ENCODE measurements around the gene PHAF1. TPM values are rescaled to one million over a fixed set of nuclear protein-coding genes. Genes with fewer than 3 reads are reported as not detected.

PHAF1 gene
- total and polyA plus RNA-seq, 12 donors, result 9.0 to 27.4 (median 14.0) TPM

GRCh38 chr16:67098599-67098998, 11.1 kb upstream of the PHAF1 start:
- H3K4me3 ChIP-seq, result no peak overlapping the region
- H3K36me3 ChIP-seq (replicated peaks in 1 of 2), result peaks cover 0 to 7% of the 10 kb centered on the region in 2 donors
- H3K9me3 ChIP-seq (replicated peaks in 1 of 3), result no peaks in the 10 kb centered on the region
- no peak for DNase-seq
- H3K4me1 ChIP-seq (replicated peaks in 1 of 2), result no peaks in the 10 kb centered on the region
- H3K27ac ChIP-seq, result no peak overlapping the region
- H3K27me3 ChIP-seq, result no peaks in the 10 kb centered on the region
- TF ChIP-seq CTCF (IDR thresholded peaks at IDR 0.05) (no peak), POLR2A (IDR thresholded peaks at IDR 0.05) (no peak)
- intact Hi-C loops (cut with DNase I), result no loop called here
- 84 to 90% (median 90%) methylated on average over 2 of the region's 2 CpGs for WGBS, 4 donors

GRCh38 chr16:67100569-67101310, 9.0 kb upstream of the PHAF1 start:
- intact Hi-C loops (cut with DNase I), result loop anchor here in 1 of 2 donors (5.0 kb wide), 1 partner anchor 123 kb away; no protein-coding TSS in a partner anchor

GRCh38 chr16:67101311-67102082, 8.2 kb upstream of the PHAF1 start:
- TF ChIP-seq POLR2A (IDR thresholded peaks at IDR 0.05) (no peak), CTCF (IDR thresholded peaks at IDR 0.05) (no peak)
- Histone ChIP-seq H3K4me3 (no peak overlapping the region), H3K4me1 (replicated peaks in 1 of 2) (no peaks in the 10 kb centered on the region), H3K27me3 (no peaks in the 10 kb centered on the region), H3K9me3 (replicated peaks in 1 of 3) (no peaks in the 10 kb centered on the region), H3K27ac (no peak overlapping the region), H3K36me3 (replicated peaks in 1 of 2) (peaks cover 0 to 7% of the 10 kb centered on the region in 2 donors)
- 87 to 94% (median 93%) methylated on average over 4 of the region's 4 CpGs for WGBS, 4 donors
- no peak for DNase-seq
- intact Hi-C loops (cut with DNase I), result loop anchor here in 1 of 2 donors (5.0 kb wide), 1 partner anchor 124 kb away; no protein-coding TSS in a partner anchor

More at GRCh38 chr16:67100569-67101310, 9.0 kb upstream of the PHAF1 start:
- no peaks in the 10 kb centered on the region for H3K4me1 ChIP-seq (replicated peaks in 1 of 2)
- no peaks in the 10 kb centered on the region for H3K9me3 ChIP-seq (replicated peaks in 1 of 3)
- no peak overlapping the region for H3K4me3 ChIP-seq
- no peak overlapping the region for H3K27ac ChIP-seq
- no peaks in the 10 kb centered on the region for H3K27me3 ChIP-seq
- TF ChIP-seq CTCF (IDR thresholded peaks at IDR 0.05) (peak in 4 of 6 experiments; percentile 13 to 35 (median 30)), POLR2A (IDR thresholded peaks at IDR 0.05) (no peak)
- DNase-seq, result no peak
- WGBS, 4 donors, result 94 to 100% (median 96%) methylated on average over 1 of the region's 1 CpG
- peaks cover 0 to 7% of the 10 kb centered on the region in 2 donors for H3K36me3 ChIP-seq (replicated peaks in 1 of 2)

GRCh38 chr16:67104061-67104460, 5.7 kb upstream of the PHAF1 start:
- WGBS, 4 donors, result 43 to 49% (median 45%) methylated on average over 4 of the region's 4 CpGs

More at GRCh38 chr16:67104061-67104460, 5.7 kb upstream of the PHAF1 start:
- TF ChIP-seq CTCF (IDR thresholded peaks at IDR 0.05) (peak in 5 of 6 experiments; percentile 22 to 47 (median 34)), POLR2A (IDR thresholded peaks at IDR 0.05) (no peak)
- intact Hi-C loops (cut with DNase I), result loop anchor here in 1 of 2 donors (5.0 kb wide), 1 partner anchor 127 kb away; no protein-coding TSS in a partner anchor
- H3K4me3 ChIP-seq, result no peak overlapping the region
- H3K9me3 ChIP-seq (replicated peaks in 1 of 3), result no peaks in the 10 kb centered on the region
- H3K27me3 ChIP-seq, result no peaks in the 10 kb centered on the region
- H3K4me1 ChIP-seq (replicated peaks in 1 of 2), result peaks cover under 1 to 1% of the 10 kb centered on the region in 2 donors
- H3K27ac ChIP-seq, result no peak overlapping the region
- H3K36me3 ChIP-seq (replicated peaks in 1 of 2), result peaks cover 0 to 7% of the 10 kb centered on the region in 2 donors
- DNase-seq, result peak in 6 of 7 donors; percentile 31 to 63 (median 49)

Data from adrenal gland (tissue), 12 donors.